Astrocyte (in vitro differentiated cells and primary cell): ENCODE results near the gene GRIK1. TPM values are rescaled to one million over a fixed set of nuclear protein-coding genes. Genes with fewer than 3 reads are reported as not detected.

Experiments
- DNase-seq: peaks from one replicate; pipeline ENCODE4 v3.0.0-alpha.2; 2010; ENCODE audit warnings: low read depth
- FAIRE-seq: peaks from 2 replicates; lab custom pipeline; 2011; peaks lifted over from hg19 to GRCh38; lab: Jason Lieb, UNC
- H2AFZ ChIP-seq: 2 replicates; pipeline ENCODE4 v1.6.0; 2012; ENCODE audit warnings: low read depth, low read length, inconsistent platforms
- H3K27ac ChIP-seq: 2 replicates; pipeline ENCODE4 v1.5.1; 2011; ENCODE audit warnings: low read depth, low read length, inconsistent platforms
- H3K27me3 ChIP-seq: 2 replicates; pipeline ENCODE4 v1.6.0; 2011; ENCODE audit warnings: low read length, inconsistent platforms; ENCODE audit not compliant: insufficient read depth
- H3K36me3 ChIP-seq: 2 replicates; pipeline ENCODE4 v1.5.1; 2011; ENCODE audit warnings: low read length, inconsistent platforms; ENCODE audit not compliant: insufficient read depth
- H3K4me1 ChIP-seq: 2 replicates; pipeline ENCODE4 v1.5.1; 2011; ENCODE audit warnings: low read length, inconsistent platforms; ENCODE audit not compliant: insufficient read depth
- H3K4me2 ChIP-seq: 2 replicates; pipeline ENCODE4 v1.6.0; 2012; ENCODE audit warnings: low read length, inconsistent platforms
- H3K4me3 ChIP-seq: 2 replicates; pipeline ENCODE4 v1.5.1; 2011; ENCODE audit warnings: low read depth, mild to moderate bottlenecking, low read length, inconsistent platforms; ENCODE audit not compliant: insufficient read depth
- H3K79me2 ChIP-seq: 2 replicates; pipeline ENCODE4 v1.6.0; 2012; ENCODE audit warnings: mild to moderate bottlenecking, low read length, inconsistent platforms; ENCODE audit not compliant: insufficient read depth
- H3K9ac ChIP-seq: 2 replicates; pipeline ENCODE4 v1.6.0; 2012; ENCODE audit warnings: mild to moderate bottlenecking, low read length, inconsistent platforms
- H3K9me3 ChIP-seq: 2 replicates; pipeline ENCODE4 v1.5.1; 2012; ENCODE audit warnings: low read depth, mild to moderate bottlenecking, low read length, inconsistent platforms; ENCODE audit not compliant: insufficient read depth
- H4K20me1 ChIP-seq: 2 replicates; pipeline ENCODE4 v1.6.0; 2012; ENCODE audit warnings: low read length, inconsistent platforms; ENCODE audit not compliant: insufficient read depth
- H3K27ac Mint-ChIP-seq: one replicate; pipeline ENCODE4 v1.8.0; 2021; ENCODE audit warnings: mild to moderate bottlenecking, mixed read lengths; ENCODE audit not compliant: unreplicated experiment
- H3K27me3 Mint-ChIP-seq: one replicate; pipeline ENCODE4 v1.8.0; 2021; ENCODE audit warnings: low read depth, mixed read lengths; ENCODE audit not compliant: unreplicated experiment
- H3K36me3 Mint-ChIP-seq: one replicate; pipeline ENCODE4 v1.8.0; 2021; ENCODE audit warnings: low read depth, mixed read lengths; ENCODE audit not compliant: unreplicated experiment
- H3K4me1 Mint-ChIP-seq: one replicate; pipeline ENCODE4 v1.8.0; 2021; ENCODE audit warnings: low read depth, mixed read lengths; ENCODE audit not compliant: unreplicated experiment
- H3K4me3 Mint-ChIP-seq: one replicate; pipeline ENCODE4 v1.8.0; 2021; ENCODE audit warnings: mild to moderate bottlenecking, moderate library complexity, mixed read lengths; ENCODE audit not compliant: unreplicated experiment
- H3K9me3 Mint-ChIP-seq: one replicate; pipeline ENCODE4 v1.8.0; 2021; ENCODE audit warnings: mild to moderate bottlenecking, mixed read lengths; ENCODE audit not compliant: unreplicated experiment
- CTCF ChIP-seq: IDR thresholded peaks from 2 replicates; pipeline ENCODE4 v1.5.1; 2011; ENCODE audit warnings: low read depth, mild to moderate bottlenecking, inconsistent platforms, low read length, moderate library complexity; ENCODE audit not compliant: insufficient read depth
- EZH2 ChIP-seq: IDR thresholded peaks from 2 replicates; pipeline ENCODE4 v1.6.1; 2012; ENCODE audit warnings: mild to moderate bottlenecking, low read length, inconsistent platforms; ENCODE audit not compliant: insufficient read depth
- total RNA-seq: library from RNA; stranded (reverse); gene quantifications from 2 replicates; pipeline ENCODE4 v1.2.1, GENCODE V29; 2021

Gene GRIK1
- total RNA-seq, 1 donor from 2014 or later = not detected

DNA sequence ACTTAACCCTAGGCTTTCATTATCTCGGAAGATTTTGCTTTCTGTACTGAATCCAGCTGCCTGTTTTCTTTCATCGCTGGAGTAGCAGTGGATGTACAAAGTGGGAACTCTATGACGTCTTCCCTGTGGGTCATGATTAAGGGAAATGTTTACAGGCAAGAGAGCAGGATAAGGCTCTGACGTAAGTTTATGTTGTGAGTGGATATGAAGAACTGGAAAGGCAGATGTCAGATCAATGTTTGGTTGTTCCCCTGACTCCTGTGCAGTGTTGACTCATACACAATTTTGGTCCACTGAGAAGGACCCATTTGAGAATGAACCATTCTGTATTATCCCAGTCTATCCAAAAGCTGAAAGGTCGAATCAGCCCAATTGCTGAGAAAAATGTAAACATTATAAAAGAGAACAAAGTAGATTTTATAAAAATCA, 292.4 kb downstream of the GRIK1 start:
- Mint-ChIP-seq H3K36me3 (no peaks in the 10 kb centered on the region), H3K4me1 (no peaks in the 10 kb centered on the region), H3K27ac (no peak overlapping the region), H3K27me3 (no peaks in the 10 kb centered on the region), H3K9me3 (no peaks in the 10 kb centered on the region), H3K4me3 (no peak overlapping the region)
- FAIRE-seq (no peak), DNase-seq (peak; percentile 17)
- Histone ChIP-seq H4K20me1 (no peaks in the 10 kb centered on the region), H3K9me3 (no peaks in the 10 kb centered on the region), H3K4me2 (no peak overlapping the region), H3K4me3 (no peak overlapping the region), H3K36me3 (no peaks in the 10 kb centered on the region), H3K27ac (no peak overlapping the region), H3K27me3 (no peaks in the 10 kb centered on the region), H3K79me2 (no peaks in the 10 kb centered on the region), H3K4me1 (no peaks in the 10 kb centered on the region), H3K9ac (no peak overlapping the region), H2AFZ (no peak overlapping the region)
- TF ChIP-seq CTCF = no peak
- TF ChIP-seq EZH2 = no peak

DNA sequence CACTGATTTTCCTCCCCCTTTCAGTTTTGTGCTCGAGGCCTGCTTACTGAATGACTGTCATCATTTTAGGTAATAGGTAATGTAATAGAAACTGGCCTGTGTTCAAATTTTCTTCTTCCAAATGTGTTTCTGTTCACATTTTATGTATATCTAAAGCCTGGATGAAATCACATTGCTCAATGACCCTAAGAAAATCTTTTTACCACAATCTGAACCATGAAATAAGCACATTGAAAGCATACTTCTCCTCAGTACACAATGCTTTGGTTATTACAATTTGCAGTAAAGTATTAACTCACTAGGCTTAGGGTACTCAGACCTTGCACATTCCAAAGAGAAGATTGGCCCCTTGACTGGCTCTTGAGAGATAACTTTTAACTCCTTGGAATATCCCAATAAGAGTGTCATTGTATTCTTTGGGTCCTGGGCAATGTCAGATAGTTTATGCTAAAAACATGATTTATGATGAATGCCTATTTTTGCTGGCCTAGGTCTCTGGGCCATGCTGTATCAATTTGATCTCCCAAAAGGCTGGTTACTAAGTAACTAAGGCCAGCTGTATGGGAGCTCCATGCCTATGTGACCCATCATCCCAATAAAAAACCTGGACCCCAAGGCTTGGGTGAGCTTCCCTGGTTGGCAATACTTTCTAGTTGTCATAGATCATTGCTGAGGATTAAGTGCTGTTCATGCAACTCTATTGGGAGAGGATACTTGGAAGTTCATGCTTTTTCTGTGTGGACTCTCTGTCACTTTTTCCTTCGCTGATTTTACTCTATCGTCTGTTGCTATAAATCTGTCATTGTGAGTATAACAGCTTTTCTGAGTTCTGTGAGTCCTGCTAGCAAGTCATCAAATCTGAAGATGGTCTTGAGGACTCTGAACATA, 293.9 kb downstream of the GRIK1 start:
- Histone ChIP-seq H3K4me2 (no peak overlapping the region), H3K4me3 (no peak overlapping the region), H3K79me2 (no peaks in the 10 kb centered on the region), H3K36me3 (no peaks in the 10 kb centered on the region), H3K27me3 (no peaks in the 10 kb centered on the region), H3K4me1 (no peaks in the 10 kb centered on the region), H2AFZ (no peak overlapping the region), H3K9ac (no peak overlapping the region), H3K9me3 (no peaks in the 10 kb centered on the region), H4K20me1 (no peaks in the 10 kb centered on the region), H3K27ac (no peak overlapping the region)
- H3K27ac Mint-ChIP-seq = no peak overlapping the region
- no peaks in the 10 kb centered on the region for H3K27me3 Mint-ChIP-seq
- no peak for FAIRE-seq
- no peaks in the 10 kb centered on the region for H3K4me1 Mint-ChIP-seq
- TF ChIP-seq EZH2 = no peak
- TF ChIP-seq CTCF = no peak
- H3K4me3 Mint-ChIP-seq = no peak overlapping the region
- no peaks in the 10 kb centered on the region for H3K36me3 Mint-ChIP-seq
- peak; percentile 42 for DNase-seq
- no peaks in the 10 kb centered on the region for H3K9me3 Mint-ChIP-seq

GRCh38 chr21:29643289-29643688, 296.5 kb downstream of the GRIK1 start:
- no peak overlapping the region for H3K27ac ChIP-seq
- FAIRE-seq = no peak
- Mint-ChIP-seq H3K4me1 (no peaks in the 10 kb centered on the region), H3K4me3 (no peak overlapping the region), H3K9me3 (no peaks in the 10 kb centered on the region), H3K36me3 (no peaks in the 10 kb centered on the region), H3K27ac (no peak overlapping the region), H3K27me3 (no peaks in the 10 kb centered on the region)
- DNase-seq = no peak
- H3K27me3 ChIP-seq = no peaks in the 10 kb centered on the region
- H3K9ac ChIP-seq = no peak overlapping the region
- no peak overlapping the region for H3K4me2 ChIP-seq
- no peaks in the 10 kb centered on the region for H3K4me1 ChIP-seq
- H2AFZ ChIP-seq = no peak overlapping the region
- H4K20me1 ChIP-seq = no peaks in the 10 kb centered on the region
- no peak overlapping the region for H3K4me3 ChIP-seq
- H3K36me3 ChIP-seq = no peaks in the 10 kb centered on the region
- H3K9me3 ChIP-seq = no peaks in the 10 kb centered on the region
- TF ChIP-seq EZH2 (no peak), CTCF (no peak)
- H3K79me2 ChIP-seq = no peaks in the 10 kb centered on the region
